Osteoblast (primary cell): ENCODE data around the gene NOL4L. TPM values are rescaled to one million over a fixed set of nuclear protein-coding genes. Genes with fewer than 3 reads are reported as not detected.

Experiments used
- DNase-seq: peaks from one replicate; pipeline ENCODE4 v3.0.0; 2011; ENCODE audit warnings: low spot score, mixed read lengths; ENCODE audit not compliant: insufficient read length; ENCODE audit errors: missing footprints
- H2AFZ ChIP-seq: 2 replicates; pipeline ENCODE4 v1.6.0; 2011; ENCODE audit warnings: mild to moderate bottlenecking, low read length
- H3K27ac ChIP-seq: 2 replicates; pipeline ENCODE4 v1.5.1; 2011; ENCODE audit warnings: mild to moderate bottlenecking, low read depth, low read length, moderate library complexity
- H3K27me3 ChIP-seq: 2 replicates; pipeline ENCODE4 v1.6.0; 2012; ENCODE audit warnings: mild to moderate bottlenecking, control low read depth, inconsistent platforms, low read length, moderate library complexity; ENCODE audit not compliant: insufficient read depth
- H3K36me3 ChIP-seq: 2 replicates; pipeline ENCODE4 v1.5.1; 2011; ENCODE audit warnings: mild to moderate bottlenecking, low read length, control low read depth, moderate library complexity; ENCODE audit not compliant: insufficient read depth
- H3K4me1 ChIP-seq: 2 replicates; pipeline ENCODE4 v1.5.1; 2011; ENCODE audit warnings: mild to moderate bottlenecking, low read length, control low read depth, moderate library complexity; ENCODE audit not compliant: insufficient read depth
- H3K4me2 ChIP-seq: 2 replicates; pipeline ENCODE4 v1.6.0; 2011; ENCODE audit warnings: mild to moderate bottlenecking, low read length; ENCODE audit not compliant: insufficient read depth
- H3K4me3 ChIP-seq: fragments of 200-600 bp; sonication (generic); 3 replicates; pipeline ENCODE4 v1.5.1; 2012; ENCODE audit warnings: mild to moderate bottlenecking, low read length, inconsistent platforms; ENCODE audit not compliant: insufficient read depth
- H3K79me2 ChIP-seq: 2 replicates; pipeline ENCODE4 v1.6.0; 2012; ENCODE audit warnings: mild to moderate bottlenecking, low read length, control low read depth, inconsistent platforms; ENCODE audit not compliant: insufficient read depth
- H3K9me3 ChIP-seq: 2 replicates; pipeline ENCODE4 v1.5.1; 2011; ENCODE audit warnings: low read depth, low read length, control low read depth
- H4K20me1 ChIP-seq: 2 replicates; pipeline ENCODE4 v1.6.0; 2012; ENCODE audit warnings: mild to moderate bottlenecking, low read length, control low read depth; ENCODE audit not compliant: insufficient read depth
- total RNA-seq: library from RNA; depleted of rRNA; stranded (reverse); fragments of >200 nt; gene quantifications from 2 replicates; pipeline ENCODE4 v1.2.3, GENCODE V29; 2012
- TF ChIP-seq, protein P1 (sequence below): IDR thresholded peaks from 2 replicates; pipeline ENCODE4 v1.5.1; 2011; ENCODE audit warnings: mild to moderate bottlenecking, low read depth, low read length, moderate library complexity; ENCODE audit errors: extremely low read depth

NOL4L gene
- total RNA-seq, 1 donor = 6.2 TPM

DNA sequence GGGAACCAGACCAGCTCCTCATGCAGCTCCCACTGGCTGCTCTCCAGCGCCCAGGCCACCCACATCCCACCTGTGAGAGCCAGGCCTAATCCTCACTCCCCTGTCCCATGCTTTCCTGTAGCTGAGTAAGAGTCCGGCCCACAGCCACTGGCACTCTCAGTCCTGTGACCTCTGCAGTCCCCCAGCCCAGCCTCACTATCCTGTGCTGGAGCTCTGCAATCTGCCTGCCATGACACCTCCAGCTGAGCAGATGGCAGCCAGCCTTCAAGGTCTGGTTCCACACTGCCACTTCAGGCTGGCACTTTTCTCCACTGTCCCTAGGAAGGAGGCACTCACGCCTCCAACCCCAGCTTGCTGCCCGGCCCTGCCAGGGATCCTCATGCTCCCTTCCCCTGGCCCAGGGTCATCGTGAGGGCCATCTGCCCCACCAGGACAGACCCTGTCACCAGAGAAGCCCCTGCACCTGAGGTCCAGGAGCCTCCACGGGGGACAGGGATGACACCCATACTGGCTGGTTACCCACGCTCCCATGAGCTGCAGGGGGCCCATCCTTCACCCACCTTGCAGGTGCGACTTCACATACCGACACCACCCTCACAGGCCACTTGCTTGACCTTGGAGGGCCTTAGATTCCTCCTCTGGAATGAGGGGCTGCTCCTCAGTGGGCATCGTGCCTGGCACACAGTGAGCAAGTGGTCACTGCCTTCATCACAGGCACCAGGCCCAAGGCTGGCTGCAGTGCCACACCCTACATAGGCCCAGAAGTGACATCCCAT is 126.9 kb downstream of the NOL4L start:
- Histone ChIP-seq H3K27ac (no peak overlapping the region), H3K27me3 (no peaks in the 10 kb centered on the region), H3K9me3 (no peaks in the 10 kb centered on the region), H4K20me1 (peaks cover 32% of the 10 kb centered on the region), H2AFZ (no peak overlapping the region), H3K4me1 (peaks cover 8% of the 10 kb centered on the region), H3K4me2 (peak overlapping the region; percentile 76), H3K4me3 (no peak overlapping the region), H3K79me2 (peaks cover 2% of the 10 kb centered on the region), H3K36me3 (peaks cover 18% of the 10 kb centered on the region)
- no peak for DNase-seq
- TF ChIP-seq, protein P1, sequence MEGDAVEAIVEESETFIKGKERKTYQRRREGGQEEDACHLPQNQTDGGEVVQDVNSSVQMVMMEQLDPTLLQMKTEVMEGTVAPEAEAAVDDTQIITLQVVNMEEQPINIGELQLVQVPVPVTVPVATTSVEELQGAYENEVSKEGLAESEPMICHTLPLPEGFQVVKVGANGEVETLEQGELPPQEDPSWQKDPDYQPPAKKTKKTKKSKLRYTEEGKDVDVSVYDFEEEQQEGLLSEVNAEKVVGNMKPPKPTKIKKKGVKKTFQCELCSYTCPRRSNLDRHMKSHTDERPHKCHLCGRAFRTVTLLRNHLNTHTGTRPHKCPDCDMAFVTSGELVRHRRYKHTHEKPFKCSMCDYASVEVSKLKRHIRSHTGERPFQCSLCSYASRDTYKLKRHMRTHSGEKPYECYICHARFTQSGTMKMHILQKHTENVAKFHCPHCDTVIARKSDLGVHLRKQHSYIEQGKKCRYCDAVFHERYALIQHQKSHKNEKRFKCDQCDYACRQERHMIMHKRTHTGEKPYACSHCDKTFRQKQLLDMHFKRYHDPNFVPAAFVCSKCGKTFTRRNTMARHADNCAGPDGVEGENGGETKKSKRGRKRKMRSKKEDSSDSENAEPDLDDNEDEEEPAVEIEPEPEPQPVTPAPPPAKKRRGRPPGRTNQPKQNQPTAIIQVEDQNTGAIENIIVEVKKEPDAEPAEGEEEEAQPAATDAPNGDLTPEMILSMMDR = no peak

DNA sequence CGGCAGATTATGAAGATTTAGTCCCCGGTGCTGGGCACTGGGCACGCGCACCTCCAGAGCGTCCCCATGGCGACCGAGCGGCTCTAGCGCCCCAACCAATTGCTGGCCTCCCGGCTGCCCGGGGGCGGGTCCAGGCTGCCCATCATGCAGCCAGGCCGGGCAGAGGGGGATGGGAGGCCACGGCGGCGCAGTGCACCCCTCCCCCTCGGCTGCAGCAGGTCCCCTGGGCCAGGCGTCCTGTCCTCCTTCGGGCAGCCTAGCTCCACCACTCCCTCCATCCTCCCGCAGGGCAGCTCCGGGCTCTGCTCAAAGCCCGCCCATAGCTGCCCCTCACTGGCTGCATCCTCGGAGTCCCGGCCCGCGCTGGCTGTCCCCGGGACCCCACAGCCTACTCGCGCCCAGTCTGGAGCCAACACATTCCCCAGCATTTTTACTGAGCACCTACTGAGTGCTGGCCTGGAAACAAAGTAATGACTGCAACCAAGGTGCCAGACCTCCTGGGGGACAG is 127.6 kb downstream of the NOL4L start:
- Histone ChIP-seq H3K27me3 (no peaks in the 10 kb centered on the region), H4K20me1 (peaks cover 32% of the 10 kb centered on the region), H3K36me3 (peaks cover 18% of the 10 kb centered on the region), H3K4me2 (peak overlapping the region; percentile 76), H3K27ac (no peak overlapping the region), H3K79me2 (peaks cover 2% of the 10 kb centered on the region), H3K4me3 (peak overlapping the region; percentile 69), H2AFZ (no peak overlapping the region), H3K4me1 (peaks cover 8% of the 10 kb centered on the region), H3K9me3 (no peaks in the 10 kb centered on the region)
- peak; percentile 100 for DNase-seq
- TF ChIP-seq, protein P1 = no peak

DNA sequence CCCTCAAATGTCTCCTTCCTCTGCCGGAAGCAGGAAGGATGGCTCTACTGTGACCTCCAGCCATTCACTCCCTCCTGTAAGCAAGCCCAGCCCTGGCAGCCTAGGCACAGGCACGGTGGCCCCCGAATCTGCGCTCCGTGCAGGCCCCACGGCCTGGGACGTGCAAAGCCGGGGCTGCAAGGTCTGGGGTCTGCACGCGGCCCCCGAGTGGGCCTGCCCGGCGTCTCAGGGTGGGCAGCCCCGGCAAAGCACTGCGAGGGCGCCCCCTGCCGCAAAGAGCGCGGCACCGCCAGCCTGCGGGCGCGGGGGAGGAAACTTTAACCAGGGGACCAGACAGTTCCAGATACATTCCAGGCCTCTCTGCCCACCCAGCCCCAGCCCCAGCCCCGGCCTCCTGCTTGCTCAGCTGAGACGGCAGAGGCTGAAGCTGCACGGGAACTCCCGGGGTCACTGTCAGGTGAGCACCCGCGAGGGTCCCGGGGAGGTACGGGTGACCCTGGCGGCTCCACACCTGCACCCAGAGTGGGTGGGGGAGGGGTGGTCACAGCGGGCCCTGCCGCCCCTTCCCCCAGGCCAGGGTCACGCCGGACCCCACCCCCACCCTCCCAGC is 128.2 kb downstream of the NOL4L start:
- peaks cover 8% of the 10 kb centered on the region for H3K4me1 ChIP-seq
- peaks cover 2% of the 10 kb centered on the region for H3K79me2 ChIP-seq
- H3K27ac ChIP-seq = no peak overlapping the region
- DNase-seq = peak; percentile 98
- no peak overlapping the region for H2AFZ ChIP-seq
- H3K4me3 ChIP-seq = peak overlapping the region; percentile 69
- peaks cover 32% of the 10 kb centered on the region for H4K20me1 ChIP-seq
- H3K9me3 ChIP-seq = no peaks in the 10 kb centered on the region
- H3K4me2 ChIP-seq = peak overlapping the region; percentile 76
- peaks cover 19% of the 10 kb centered on the region for H3K36me3 ChIP-seq
- no peaks in the 10 kb centered on the region for H3K27me3 ChIP-seq
- TF ChIP-seq, protein P1 = peak; percentile 74
